Measurements from ENCODE around the gene KRT28. TPM values are rescaled to one million over a fixed set of nuclear protein-coding genes. Genes with fewer than 3 reads are reported as not detected.

KRT28 gene
- polyA plus RNA-seq, 1 donor (not counting 4 experiments of a cell fraction or from before 2014, with no cell fraction given): not detected

- no peaks in the 10 kb centered on the region for H3K79me2 ChIP-seq (ENCODE audit: control insufficient read depth, insufficient read depth, low read length)
- no peaks in the 10 kb centered on the region for H3K9me3 ChIP-seq (ENCODE audit: control insufficient read depth, low read depth, low read length)
- no peaks in the 10 kb centered on the region for H3K36me3 ChIP-seq (ENCODE audit: control insufficient read depth in 2 of 2, extremely low read depth in 1 of 2, insufficient read depth in 2 of 2, low read length in 2 of 2)
- H3K27ac ChIP-seq (ENCODE audit: control insufficient read depth, insufficient read depth, low read length): no peak overlapping the region
- H3K4me3 ChIP-seq (ENCODE audit: control insufficient read depth in 2 of 3, extremely low read depth in 1 of 3, insufficient read depth in 2 of 3, low read depth in 1 of 3, low read length in 3 of 3): no peak overlapping the region
- dilution Hi-C loops (cut with MboI; ENCODE audit: extremely low pct_ligation_motif_present, low sequenced_read_pairs): no loop called here
- DNase-seq (ENCODE audit: low read depth, low spot score) (no peak), FAIRE-seq (no peak)
- H4K20me1 ChIP-seq (ENCODE audit: control insufficient read depth, extremely low read depth, insufficient read depth, low read length): no peaks in the 10 kb centered on the region
- H2AFZ ChIP-seq (ENCODE audit: control insufficient read depth, low read length): no peak overlapping the region
- H3K9ac ChIP-seq (ENCODE audit: control insufficient read depth, extremely low read depth, insufficient read depth, low read length): no peak overlapping the region
- no peaks in the 10 kb centered on the region for H3K9me1 ChIP-seq (ENCODE audit: control insufficient read depth, extremely low read depth, insufficient read depth, low read length)
- H3K4me1 ChIP-seq (ENCODE audit: control insufficient read depth, extremely low read depth, insufficient read depth, low read length): no peaks in the 10 kb centered on the region
- H3K27me3 ChIP-seq (ENCODE audit: control insufficient read depth, extremely low read depth, insufficient read depth, low read length): peaks cover 28% of the 10 kb centered on the region
- no peak overlapping the region for H3K4me2 ChIP-seq (ENCODE audit: control insufficient read depth, extremely low read depth, insufficient read depth, low read depth, low read length)
- TF ChIP-seq EZH2 (IDR thresholded peaks at IDR 0.05; ENCODE audit: low read length): no peak
These were observed 2.9 kb downstream of the KRT28 start for GRCh38 chr17:40796846-40797245.

- H3K36me3 ChIP-seq (ENCODE audit: control insufficient read depth in 2 of 2, extremely low read depth in 1 of 2, insufficient read depth in 2 of 2, low read length in 2 of 2): no peaks in the 10 kb centered on the region
- dilution Hi-C loops (cut with MboI; ENCODE audit: extremely low pct_ligation_motif_present, low sequenced_read_pairs): no loop called here
- H3K9me3 ChIP-seq (ENCODE audit: control insufficient read depth, low read depth, low read length): no peaks in the 10 kb centered on the region
- H3K4me2 ChIP-seq (ENCODE audit: control insufficient read depth, extremely low read depth, insufficient read depth, low read depth, low read length): no peak overlapping the region
- H4K20me1 ChIP-seq (ENCODE audit: control insufficient read depth, extremely low read depth, insufficient read depth, low read length): no peaks in the 10 kb centered on the region
- peaks cover 28% of the 10 kb centered on the region for H3K27me3 ChIP-seq (ENCODE audit: control insufficient read depth, extremely low read depth, insufficient read depth, low read length)
- H3K9me1 ChIP-seq (ENCODE audit: control insufficient read depth, extremely low read depth, insufficient read depth, low read length): no peaks in the 10 kb centered on the region
- H3K4me1 ChIP-seq (ENCODE audit: control insufficient read depth, extremely low read depth, insufficient read depth, low read length): no peaks in the 10 kb centered on the region
- no peak overlapping the region for H3K4me3 ChIP-seq (ENCODE audit: control insufficient read depth in 2 of 3, extremely low read depth in 1 of 3, insufficient read depth in 2 of 3, low read depth in 1 of 3, low read length in 3 of 3)
- DNase-seq (ENCODE audit: low read depth, low spot score): no peak
- H3K79me2 ChIP-seq (ENCODE audit: control insufficient read depth, insufficient read depth, low read length): no peaks in the 10 kb centered on the region
- TF ChIP-seq CTCF (optimal IDR thresholded peaks at IDR 0.05 in 1 of 3, IDR thresholded peaks at IDR 0.05 in 1 of 3, conservative IDR thresholded peaks at IDR 0.05 in 1 of 3; ENCODE audit: extremely low read depth in 1 of 3, insufficient read depth in 2 of 3, low read length in 3 of 3): no peak
- TF ChIP-seq EZH2 (IDR thresholded peaks at IDR 0.05; ENCODE audit: low read length): no peak
- H3K27ac ChIP-seq (ENCODE audit: control insufficient read depth, insufficient read depth, low read length): no peak overlapping the region
- H3K9ac ChIP-seq (ENCODE audit: control insufficient read depth, extremely low read depth, insufficient read depth, low read length): no peak overlapping the region
- no peak overlapping the region for H2AFZ ChIP-seq (ENCODE audit: control insufficient read depth, low read length)
- FAIRE-seq: no peak
These were observed 4.6 kb downstream of the KRT28 start for GRCh38 chr17:40795019-40795667.

- H3K79me2 ChIP-seq (ENCODE audit: control insufficient read depth, insufficient read depth, low read length): no peaks in the 10 kb centered on the region
- H3K27me3 ChIP-seq (ENCODE audit: control insufficient read depth, extremely low read depth, insufficient read depth, low read length): peaks cover 25% of the 10 kb centered on the region
- H3K4me2 ChIP-seq (ENCODE audit: control insufficient read depth, extremely low read depth, insufficient read depth, low read depth, low read length): no peak overlapping the region
These were observed 5.3 kb downstream of the KRT28 start for GRCh38 chr17:40794466-40794865.

More at GRCh38 chr17:40794466-40794865, 5.3 kb downstream of the KRT28 start:
- TF ChIP-seq EZH2 (IDR thresholded peaks at IDR 0.05; ENCODE audit: low read length) (no peak), CTCF (optimal IDR thresholded peaks at IDR 0.05 in 1 of 3, IDR thresholded peaks at IDR 0.05 in 1 of 3, conservative IDR thresholded peaks at IDR 0.05 in 1 of 3; ENCODE audit: extremely low read depth in 1 of 3, insufficient read depth in 2 of 3, low read length in 3 of 3) (no peak)
- no peaks in the 10 kb centered on the region for H3K4me1 ChIP-seq (ENCODE audit: control insufficient read depth, extremely low read depth, insufficient read depth, low read length)
- FAIRE-seq (no peak), DNase-seq (ENCODE audit: low read depth, low spot score) (no peak)
- no peaks in the 10 kb centered on the region for H3K9me1 ChIP-seq (ENCODE audit: control insufficient read depth, extremely low read depth, insufficient read depth, low read length)
- no peak overlapping the region for H3K9ac ChIP-seq (ENCODE audit: control insufficient read depth, extremely low read depth, insufficient read depth, low read length)
- H3K4me3 ChIP-seq (ENCODE audit: control insufficient read depth in 2 of 3, extremely low read depth in 1 of 3, insufficient read depth in 2 of 3, low read depth in 1 of 3, low read length in 3 of 3): no peak overlapping the region
- no peaks in the 10 kb centered on the region for H3K9me3 ChIP-seq (ENCODE audit: control insufficient read depth, low read depth, low read length)
- dilution Hi-C loops (cut with MboI; ENCODE audit: extremely low pct_ligation_motif_present, low sequenced_read_pairs): no loop called here
- no peaks in the 10 kb centered on the region for H3K36me3 ChIP-seq (ENCODE audit: control insufficient read depth in 2 of 2, extremely low read depth in 1 of 2, insufficient read depth in 2 of 2, low read length in 2 of 2)
- H2AFZ ChIP-seq (ENCODE audit: control insufficient read depth, low read length): no peak overlapping the region
- H3K27ac ChIP-seq (ENCODE audit: control insufficient read depth, insufficient read depth, low read length): no peak overlapping the region
- no peaks in the 10 kb centered on the region for H4K20me1 ChIP-seq (ENCODE audit: control insufficient read depth, extremely low read depth, insufficient read depth, low read length)

All from keratinocyte (primary cell).